LNCaP clone FGC (cell line): Measurements from ENCODE around the gene OR2M2.

Experiments
- DNase-seq: peaks from one replicate; pipeline ENCODE4 v3.0.0-alpha.2; 2011; ENCODE audit warnings: low read depth
- H3K4me3 ChIP-seq: 2 replicates; pipeline ENCODE4 v1.5.1; 2011; ENCODE audit warnings: mild to moderate bottlenecking, low read depth, low read length, control low read depth
- CTCF ChIP-seq: IDR thresholded peaks from 2 replicates; pipeline ENCODE4 v1.5.1; 2012; ENCODE audit warnings: mild to moderate bottlenecking; ENCODE audit not compliant: control insufficient read depth, insufficient read depth; ENCODE audit errors: extremely low read depth

The OR2M2 gene

GRCh38 chr1:248152056-248152827 is 22.4 kb upstream of the OR2M2 start:
- no peak for TF ChIP-seq CTCF
- H3K4me3 ChIP-seq, result no peak overlapping the region
- DNase-seq, result no peak

- H3K4me3 ChIP-seq, result no peak overlapping the region
- TF ChIP-seq CTCF, result no peak
- DNase-seq, result no peak
These were observed 18.7 kb upstream of the OR2M2 start for GRCh38 chr1:248155927-248156326.

GRCh38 chr1:248158758-248159157 is 15.9 kb upstream of the OR2M2 start:
- no peak for TF ChIP-seq CTCF
- H3K4me3 ChIP-seq, result no peak overlapping the region
- DNase-seq, result no peak

- TF ChIP-seq CTCF, result no peak
- no peak for DNase-seq
- H3K4me3 ChIP-seq, result no peak overlapping the region
These were observed 10.6 kb upstream of the OR2M2 start for GRCh38 chr1:248164031-248164430.

GRCh38 chr1:248165186-248165585 is 9.4 kb upstream of the OR2M2 start:
- no peak for DNase-seq
- no peak for TF ChIP-seq CTCF
- no peak overlapping the region for H3K4me3 ChIP-seq

GRCh38 chr1:248183996-248184395 is 9.4 kb downstream of the OR2M2 start:
- no peak overlapping the region for H3K4me3 ChIP-seq
- DNase-seq, result no peak
- TF ChIP-seq CTCF, result no peak

- H3K4me3 ChIP-seq, result no peak overlapping the region
- no peak for TF ChIP-seq CTCF
- no peak for DNase-seq
These were observed 12.7 kb downstream of the OR2M2 start for GRCh38 chr1:248187363-248187762.
